Stimulated activated CD4-positive, alpha-beta T cell treated with anti-CD3 and anti-CD28 coated beads, Interleukin-1b, Interleukin-23, amount 100 ng/mL, for 1 hour (primary cell): ENCODE data around the gene RCAN2.

Source experiments
- DNase-seq, 2 donors: peaks; one replicate each; pipeline ENCODE4 v3.0.0-alpha.2; 2020; ENCODE audit warnings: low read depth in 2 of 2

The RCAN2 gene

DNA sequence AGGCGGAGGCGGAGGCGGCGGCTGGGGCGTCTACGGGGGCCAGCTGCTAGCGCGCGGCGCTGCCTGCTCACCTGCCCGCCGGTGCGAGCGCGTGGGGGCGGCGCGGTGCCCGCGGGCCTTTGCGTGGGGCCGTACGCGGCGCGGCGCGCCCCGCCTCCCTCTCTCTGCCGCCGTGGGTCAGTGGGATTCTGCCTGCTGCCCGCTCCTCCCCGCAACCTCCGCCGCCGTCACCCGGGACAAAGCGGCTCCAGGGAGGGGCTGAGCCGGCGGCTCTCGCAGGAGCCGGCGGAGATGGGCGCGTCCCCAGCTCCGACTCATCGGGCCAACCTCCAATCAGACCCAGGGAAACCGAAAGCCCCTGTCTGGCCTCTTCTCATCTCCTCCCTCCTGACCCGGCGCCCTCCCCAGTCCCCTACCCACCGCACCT is at the start of gene RCAN2:
TSS of gene RCAN2 (minus strand) at position 249 of the 427 bp plus-strand sequence.
- no peak for DNase-seq

DNA sequence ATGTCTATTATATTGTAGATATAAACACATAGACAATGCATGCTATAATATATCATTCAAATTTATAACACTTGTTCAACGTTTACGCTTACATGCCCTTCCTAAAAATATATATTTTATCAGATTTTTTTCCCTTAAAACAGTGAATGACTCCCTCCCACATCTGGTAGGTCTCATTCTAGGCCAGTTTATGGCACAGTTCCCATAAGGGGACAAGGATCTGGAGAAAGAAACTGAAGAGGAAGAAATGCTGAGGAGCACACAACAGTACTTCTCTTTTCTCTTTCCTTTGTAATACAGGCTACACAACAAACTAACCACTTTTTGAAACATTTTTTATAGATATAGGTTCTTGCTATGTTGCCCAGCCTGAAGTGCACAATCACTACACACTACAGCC is 48.6 kb upstream of the RCAN2 start:
- DNase-seq: no peak

DNA sequence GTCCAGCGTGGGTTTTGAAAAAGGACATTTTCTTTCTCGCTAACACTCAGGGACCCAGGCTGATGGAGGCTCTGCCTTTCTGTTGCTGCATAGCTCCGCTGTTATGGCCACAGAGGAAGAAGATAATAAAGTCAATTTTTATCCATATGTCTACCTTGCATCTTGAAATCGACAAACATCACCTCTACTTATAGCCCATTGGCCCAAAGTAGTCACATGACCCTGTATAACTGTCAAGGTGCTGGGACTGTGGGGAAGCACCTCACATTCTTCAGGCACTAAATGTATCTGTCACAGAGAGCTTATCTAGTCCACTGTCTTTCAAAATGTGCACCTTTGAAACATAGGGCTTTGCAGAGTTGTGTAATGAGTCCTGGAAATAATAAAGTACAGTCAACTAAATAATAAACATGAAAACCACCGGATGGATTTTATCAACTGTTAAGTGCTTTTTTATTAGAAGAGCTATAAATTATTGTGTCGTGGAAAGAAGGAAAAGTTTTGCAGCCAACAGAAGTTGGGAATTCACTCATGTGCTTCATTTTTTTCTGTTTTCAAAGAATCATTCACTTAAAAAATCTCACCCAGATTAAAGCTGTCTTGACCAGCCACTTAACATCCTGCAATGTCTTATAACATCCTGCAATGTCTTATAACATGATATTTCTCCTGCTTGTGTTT is 47.7 kb upstream of the RCAN2 start:
- no peak for DNase-seq

DNA sequence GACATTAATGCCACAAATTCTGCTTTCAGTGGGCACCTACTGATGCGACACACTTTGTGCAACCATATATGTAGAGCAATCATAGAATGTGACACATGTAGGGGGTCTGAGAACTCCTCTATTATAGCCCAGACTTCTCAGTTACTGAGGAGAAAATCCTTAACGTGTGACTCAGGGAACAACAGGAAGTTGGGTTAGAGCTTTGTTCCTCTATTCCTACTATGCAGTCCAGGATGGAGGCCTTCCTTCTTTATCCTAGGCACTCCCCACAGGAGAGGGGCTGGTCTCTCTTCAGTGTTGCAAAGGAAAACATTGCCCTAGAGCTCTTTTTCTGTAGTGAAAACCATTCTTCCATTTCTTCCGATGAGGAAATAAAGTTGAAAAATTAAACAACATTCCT is 39.6 kb upstream of the RCAN2 start:
- no peak for DNase-seq

DNA sequence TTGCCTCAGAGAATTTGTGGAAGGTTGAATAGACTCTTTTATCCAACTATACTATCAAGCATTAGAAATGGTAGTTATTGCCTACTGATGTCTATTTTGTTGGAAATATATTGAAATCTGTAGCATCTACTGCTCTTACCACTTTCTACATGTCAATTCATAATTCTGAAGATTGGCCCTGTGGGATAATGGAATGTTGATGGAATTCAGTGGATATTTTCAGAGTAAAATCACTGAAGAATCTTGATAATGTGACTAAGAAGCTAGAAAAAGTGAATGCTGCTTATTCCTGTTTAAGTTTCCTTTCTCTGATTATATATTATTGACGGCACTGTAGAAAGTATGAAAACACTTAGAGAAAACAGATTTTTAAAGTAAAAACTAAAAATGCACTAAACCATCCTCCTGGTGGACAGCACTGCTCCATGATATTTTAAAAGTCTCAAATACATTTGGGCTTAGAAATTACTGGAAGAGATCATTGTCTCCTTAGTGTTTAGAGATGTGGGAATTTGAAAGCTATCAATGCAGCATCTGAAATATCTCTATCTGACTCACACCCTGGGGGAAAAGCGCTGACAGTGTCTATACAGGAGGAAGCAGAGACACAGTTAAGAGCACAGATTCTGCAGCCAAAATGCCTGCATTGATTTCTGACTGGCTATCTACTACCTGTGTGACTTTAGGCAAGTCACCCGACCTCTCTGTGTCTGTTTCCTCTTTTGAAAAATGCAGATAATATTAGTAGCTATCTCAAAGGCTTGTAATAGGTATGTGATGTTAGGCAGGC is 37.9 kb upstream of the RCAN2 start:
- DNase-seq: no peak

DNA sequence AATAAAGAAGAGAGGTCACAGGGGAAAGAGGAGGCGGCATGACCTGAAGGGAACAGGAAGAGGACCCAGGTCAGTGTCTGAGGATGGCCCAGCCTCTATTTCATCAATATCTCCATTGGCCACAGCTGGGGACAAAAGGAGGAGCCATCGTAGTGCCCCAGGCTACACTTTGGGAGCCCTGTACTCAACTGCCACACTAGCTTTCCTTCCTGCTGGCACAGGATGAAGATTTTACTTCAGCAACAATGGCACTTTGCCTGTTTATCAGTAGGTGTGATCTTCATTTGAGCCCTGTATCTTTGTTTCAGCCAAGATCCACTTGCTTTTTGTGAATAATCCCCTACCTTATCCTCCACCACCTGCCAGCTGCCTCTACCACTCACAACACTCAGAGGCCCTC is 35.4 kb upstream of the RCAN2 start:
- no peak for DNase-seq

DNA sequence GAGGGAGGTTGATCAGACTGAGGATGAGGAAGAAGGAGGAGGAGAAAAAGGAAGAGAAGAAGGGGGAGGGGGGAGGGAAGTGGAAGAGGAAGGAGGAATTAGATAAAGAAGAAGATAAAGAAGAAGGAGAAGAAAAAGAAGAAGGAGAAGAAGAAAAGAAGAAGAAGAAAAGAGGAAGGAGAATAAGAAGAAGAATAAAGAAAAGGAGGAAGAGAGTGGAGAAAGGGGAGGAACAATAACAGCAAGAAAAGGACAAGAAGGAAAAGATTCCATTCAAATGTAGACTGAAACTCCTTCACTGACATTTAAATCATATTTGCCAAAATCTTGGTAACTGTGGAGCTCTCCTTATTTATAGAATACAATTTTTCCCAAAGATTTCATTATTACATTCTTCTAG is 34.3 kb upstream of the RCAN2 start:
- DNase-seq: no peak

DNA sequence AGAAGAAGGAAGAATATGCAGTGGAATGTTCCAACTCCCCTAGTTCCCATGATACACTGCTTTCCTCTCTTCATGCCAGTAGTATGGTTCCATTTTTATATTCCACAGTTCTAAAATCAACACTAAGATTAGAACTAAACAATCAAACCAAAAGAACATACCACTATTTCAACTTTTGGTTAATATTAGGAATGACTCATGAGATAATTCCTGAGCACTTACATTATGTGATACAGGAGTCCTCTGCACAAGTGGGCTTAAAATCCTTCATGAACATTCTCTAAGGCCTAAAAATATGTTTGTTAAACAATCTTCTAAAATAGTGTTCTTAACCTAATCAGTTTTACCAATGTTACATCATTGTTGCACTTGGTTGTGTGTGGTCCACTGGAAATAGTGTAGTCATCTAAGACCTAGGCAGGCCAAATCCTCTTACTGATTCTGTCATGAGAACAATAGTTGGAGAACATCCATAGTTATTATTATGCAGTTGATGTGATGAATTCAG is 30.3 kb upstream of the RCAN2 start:
- DNase-seq: no peak

DNA sequence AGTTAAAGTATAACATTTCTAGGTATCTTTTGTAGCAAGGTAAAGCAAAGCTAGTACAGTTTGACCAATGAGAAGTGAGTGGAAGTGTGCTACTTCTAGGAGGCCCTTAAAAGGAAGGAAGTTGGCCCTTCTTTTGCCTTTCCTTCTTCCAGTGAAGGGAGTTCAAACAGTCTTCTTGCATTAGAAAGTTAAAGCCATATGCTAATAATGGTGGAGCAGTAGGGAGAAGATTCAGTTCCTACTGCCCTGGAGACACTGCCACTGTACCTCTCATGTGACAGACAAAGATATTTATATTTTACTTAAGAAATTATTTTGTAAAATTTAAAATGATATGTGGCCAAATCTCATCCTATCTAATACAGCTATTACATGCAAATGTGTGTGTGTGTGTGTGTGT is 26.0 kb upstream of the RCAN2 start:
- no peak for DNase-seq

DNA sequence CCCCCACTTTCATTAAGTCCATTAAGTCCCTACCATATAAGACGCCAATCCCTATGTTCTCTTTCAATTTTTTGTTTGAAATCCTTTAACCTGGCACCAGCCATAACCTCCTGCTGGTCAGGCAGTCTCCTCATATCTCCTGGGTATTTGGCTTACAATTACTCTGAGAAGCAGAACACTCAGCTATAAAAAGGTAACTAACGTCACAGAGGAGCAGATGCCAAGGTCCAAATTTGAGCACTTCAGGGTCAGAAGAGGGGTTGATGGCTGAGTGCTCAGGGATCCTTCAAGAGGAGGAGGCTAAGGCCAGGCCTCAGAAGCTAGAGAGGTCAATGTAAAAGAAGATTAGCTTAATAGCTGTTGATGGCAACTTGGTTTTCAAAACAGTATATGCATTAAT is 22.3 kb upstream of the RCAN2 start:
- no peak for DNase-seq

DNA sequence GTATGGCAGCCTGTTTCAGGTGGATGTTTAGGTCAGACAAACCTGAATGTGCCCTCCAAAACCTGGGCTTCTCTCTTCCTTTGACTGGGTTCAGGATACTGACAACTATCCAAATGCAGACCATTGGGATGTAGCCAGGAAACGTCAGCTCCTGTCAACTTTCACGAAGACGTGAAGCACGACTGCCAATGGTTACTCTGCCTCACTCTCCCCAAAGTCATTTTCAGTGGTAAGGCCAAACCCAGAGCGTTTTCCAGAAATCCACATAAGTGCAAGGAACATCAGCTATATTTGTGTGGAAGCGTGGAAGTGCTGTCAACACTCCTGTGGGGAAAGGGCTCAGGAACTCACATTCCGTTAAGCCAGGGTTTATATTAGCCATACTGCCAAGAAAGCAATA is 20.1 kb upstream of the RCAN2 start:
- DNase-seq: no peak

DNA sequence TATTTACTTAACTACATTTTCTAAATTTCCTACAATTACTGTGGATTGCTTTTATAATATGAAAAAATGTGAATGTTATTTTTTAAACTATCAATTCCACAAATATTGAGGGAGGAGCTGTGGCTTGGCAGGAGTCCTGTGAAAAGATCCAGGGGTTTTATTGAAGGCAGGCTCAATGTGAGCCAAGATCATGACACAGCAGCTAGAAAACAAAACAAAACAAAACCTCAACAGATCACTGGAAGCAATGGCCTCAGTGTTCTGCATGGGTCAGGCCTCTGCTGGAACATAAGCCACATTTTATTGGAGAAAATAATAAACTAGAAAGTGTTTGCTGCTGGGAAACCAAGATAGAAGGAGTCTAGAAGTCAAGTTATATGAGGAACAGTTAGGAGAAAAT is 19.4 kb upstream of the RCAN2 start:
- no peak for DNase-seq

DNA sequence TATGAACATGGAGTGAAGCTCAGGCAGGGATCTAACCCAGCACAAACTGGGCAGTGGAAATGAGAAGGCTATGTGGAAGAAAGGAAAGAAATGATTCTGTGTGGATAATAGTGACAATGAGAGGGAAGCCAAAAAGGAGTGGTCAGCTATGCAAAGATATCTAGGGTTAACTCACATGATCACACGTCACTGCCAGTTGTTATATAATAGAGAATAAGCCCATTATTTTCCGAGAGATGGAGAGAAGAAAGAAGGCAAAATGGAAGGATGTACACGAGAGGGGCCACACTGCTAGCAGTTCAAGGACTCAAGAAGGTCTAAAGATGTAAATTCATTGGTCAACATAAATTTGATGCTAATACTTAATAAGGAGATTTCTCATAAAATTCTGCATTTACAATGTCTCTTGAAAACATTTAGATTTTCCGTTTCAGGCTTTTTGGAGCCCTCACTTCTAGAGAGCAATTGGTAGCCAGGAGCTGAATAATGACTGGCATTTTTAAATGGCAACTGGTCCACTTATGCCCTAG is 18.8 kb upstream of the RCAN2 start:
- DNase-seq: no peak

DNA sequence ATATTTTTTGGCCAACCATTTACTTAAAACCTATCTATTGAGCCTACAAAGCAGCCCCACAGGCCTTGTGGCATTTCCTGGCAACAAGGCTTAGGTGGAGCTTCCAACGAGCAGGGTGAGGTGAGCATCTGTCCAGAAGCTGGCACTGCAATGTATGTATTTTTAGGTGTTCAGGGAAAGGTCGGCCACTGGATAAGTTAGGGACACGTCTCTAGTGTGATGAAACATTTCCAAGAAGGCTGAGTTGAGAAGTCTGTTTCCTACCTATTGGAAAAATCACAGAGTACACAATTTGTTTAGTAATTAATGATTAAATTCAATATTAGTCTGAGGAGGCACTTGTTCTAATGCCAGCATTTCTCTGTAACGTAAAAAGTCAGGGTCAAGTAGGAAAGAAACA is 17.8 kb upstream of the RCAN2 start:
- DNase-seq: no peak

DNA sequence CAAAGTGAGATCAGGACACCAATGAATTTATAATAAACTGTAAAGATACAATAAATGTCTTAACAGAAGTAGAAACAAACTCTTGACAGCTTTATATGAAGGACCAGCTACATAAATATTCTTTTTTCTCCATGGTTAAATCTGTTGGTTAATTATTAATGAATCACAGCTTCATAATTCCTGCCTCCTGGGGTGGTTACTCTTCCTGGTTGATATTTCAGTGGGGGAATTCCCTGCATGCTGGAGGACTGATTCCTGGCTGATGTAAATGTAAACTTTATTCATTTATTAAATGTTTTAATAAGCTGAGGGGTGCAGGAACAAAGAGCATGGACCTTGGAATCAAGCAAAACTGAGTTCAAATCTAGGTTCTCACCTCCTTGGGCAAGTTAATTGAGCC is 16.2 kb upstream of the RCAN2 start:
- no peak for DNase-seq

DNA sequence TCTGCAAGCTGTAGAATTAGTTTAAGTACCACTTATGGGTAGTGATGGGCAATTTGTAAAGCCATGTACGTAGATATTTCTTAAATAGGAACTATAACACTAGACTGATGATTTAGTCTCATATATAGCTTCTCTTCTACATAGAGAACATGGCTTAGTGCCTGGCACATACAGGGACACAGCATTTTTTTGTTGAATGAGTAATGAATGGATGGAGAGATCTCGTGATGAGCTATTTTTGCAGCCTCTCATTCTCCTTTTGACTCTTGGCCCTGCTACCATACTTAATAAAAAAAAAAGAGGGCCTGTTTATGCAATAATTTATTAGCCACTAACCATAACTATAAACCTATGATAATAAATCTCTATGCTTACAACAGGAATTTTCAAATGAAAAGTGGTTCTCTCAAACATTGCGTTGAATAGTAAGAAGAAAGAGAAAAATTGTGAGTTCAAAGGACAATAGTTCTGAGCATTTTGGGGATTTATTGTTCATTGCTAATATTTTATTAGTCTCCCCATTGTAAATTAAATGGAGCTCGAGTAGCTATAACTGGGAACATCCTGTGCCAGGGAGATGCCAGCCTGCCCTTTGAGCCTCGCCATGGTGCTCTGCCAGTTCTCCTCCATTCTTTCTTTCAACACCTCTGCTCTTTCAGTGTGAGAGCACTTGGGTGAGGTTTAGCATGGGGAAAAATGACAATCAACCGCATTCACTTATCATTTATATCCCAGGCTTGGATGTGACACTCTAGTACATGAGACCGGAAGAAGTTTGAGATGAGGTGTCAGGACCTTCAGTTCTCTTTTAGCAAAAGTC is 14.7 kb upstream of the RCAN2 start:
- DNase-seq: no peak

DNA sequence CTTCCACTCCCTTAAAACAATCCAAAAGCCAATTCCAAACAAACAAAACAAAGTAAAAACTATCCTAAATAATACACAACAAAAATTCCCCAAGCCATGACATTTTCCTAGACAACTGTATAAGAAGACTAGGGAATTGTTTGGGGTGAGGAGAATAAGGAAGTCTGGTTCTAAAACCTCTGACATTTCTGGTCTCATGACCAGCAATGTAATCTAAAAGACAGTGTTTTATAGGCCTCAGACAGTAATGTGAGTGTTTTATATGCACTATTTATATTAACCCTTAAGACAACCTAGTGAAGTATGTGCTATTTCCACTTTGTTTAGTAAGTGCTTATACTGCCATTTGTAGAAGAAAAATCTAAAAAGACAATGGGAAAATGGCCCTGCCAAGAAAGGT is 13.0 kb upstream of the RCAN2 start:
- no peak for DNase-seq

DNA sequence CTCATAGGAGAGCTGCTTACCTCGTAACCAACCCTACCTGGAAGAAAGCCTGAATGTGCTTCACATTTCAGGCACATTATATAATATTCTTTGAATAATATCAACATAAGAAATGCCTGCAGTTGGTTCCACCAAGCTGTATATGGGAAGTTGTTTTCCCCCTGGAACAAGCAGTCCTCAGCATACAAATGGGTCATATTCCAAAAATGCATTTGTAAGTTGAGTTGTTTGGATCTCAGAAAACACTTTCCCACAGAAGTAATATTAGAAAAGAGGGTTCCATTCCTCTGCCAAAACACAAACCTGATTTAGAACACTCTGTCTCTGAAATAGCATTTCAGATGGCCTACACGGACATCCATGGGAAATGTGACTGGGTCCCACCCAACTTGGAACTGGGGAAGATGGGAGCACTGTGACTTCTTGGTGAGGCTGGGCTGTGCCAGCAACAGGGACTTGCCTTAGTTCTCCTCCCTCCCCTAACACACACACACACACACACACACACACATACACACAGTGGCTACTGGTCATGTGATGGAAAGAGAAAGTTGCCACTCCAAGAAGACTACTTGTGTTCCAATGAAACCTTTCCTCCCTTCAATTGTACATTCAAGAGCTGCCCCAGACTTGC is 11.4 kb upstream of the RCAN2 start:
- DNase-seq: no peak

DNA sequence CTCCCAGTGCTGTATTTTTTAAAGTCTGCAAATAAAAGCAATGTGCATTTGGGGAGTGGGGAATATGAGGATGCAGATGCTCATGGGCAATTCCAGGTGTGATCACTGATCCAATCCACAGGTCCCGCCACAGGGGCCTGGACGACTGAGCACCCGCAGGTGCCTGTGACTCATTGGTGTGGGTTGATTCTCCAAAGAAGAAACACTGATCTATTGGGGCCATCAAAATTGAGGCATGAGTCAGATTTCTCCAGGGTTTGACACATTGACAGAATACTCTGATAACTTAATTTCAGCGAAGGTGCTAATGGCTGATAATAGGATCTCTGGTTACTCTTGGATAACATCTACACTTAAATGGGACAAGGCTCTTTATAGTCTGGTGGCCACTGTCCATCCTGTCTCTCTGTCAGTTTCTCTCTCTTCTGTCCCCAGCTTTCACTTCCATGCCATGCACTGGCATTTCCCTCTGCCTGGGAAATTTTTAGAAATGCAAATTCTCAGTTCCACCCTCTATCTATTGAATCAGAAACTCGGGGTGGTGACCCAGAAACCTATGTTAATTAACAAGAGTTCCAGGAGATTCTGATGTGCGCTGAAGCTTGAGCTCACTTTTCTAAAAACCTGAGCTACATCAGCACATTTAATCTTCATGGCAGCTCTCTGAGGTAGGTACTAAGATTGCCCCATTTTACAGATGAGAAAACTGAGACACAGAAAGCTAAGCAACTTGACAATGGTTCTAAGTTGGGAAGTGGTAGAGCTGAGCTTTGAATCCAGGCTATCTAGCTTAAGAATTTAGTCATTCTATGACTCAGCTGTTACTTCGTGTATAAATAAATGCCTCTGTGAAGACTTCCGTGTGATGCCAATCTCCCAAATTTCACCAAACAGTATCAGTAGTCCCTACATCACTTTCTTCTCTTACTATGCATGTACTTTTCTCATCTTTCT is 10.2 kb upstream of the RCAN2 start:
- no peak for DNase-seq

DNA sequence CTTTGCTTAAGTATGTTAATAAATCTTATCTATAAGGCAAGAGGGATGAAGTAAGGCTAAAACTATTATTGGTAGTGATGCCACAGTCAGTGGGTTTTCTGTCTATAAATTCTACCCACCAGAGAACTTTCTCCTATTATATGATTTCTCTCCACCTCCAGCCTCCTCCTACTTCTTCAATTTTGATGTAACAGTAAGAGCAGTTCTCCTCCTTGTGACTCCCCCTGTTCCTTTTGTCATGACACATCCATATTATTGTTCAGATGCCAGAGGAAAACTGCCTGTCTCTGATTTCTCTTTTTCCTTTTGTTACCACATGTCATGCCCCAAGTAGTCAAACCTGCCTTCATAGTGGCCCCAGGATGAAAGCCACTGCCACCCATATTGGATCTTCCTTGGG is 9.1 kb upstream of the RCAN2 start:
- DNase-seq: no peak
